Mammary epithelial cell (primary cell): Measurements from ENCODE around the gene ITPKB.

Source experiments
- CTCF ChIP-seq, 2 donors: IDR thresholded peaks in 1 of 2; conservative IDR thresholded peaks in 1 of 2; 2 replicates each; pipeline ENCODE4 v1.5.1; 2011 to 2012; ENCODE audit warnings: inconsistent platforms in 2 of 2, low read length in 2 of 2, mild to moderate bottlenecking in 2 of 2, control low read depth in 1 of 2, low read depth in 1 of 2; ENCODE audit not compliant: insufficient read depth in 1 of 2; ENCODE audit errors: extremely low read depth in 1 of 2
- EZH2 ChIP-seq: IDR thresholded peaks from 2 replicates; pipeline ENCODE4 v1.6.1; 2012; ENCODE audit warnings: low read length, inconsistent platforms, borderline replicate concordance

GRCh38 chr1:226653311-226653921, 85.7 kb downstream of the ITPKB start:
- TF ChIP-seq CTCF (conservative IDR thresholded peaks at IDR 0.05 in 1 of 2, IDR thresholded peaks at IDR 0.05 in 1 of 2; ENCODE audit: extremely low read depth in 1 of 2, insufficient read depth in 1 of 2, low read depth in 1 of 2, low read length in 2 of 2) (no peak), EZH2 (no peak)
